Testis (tissue), 2 donors: ENCODE measurements around the gene RASA3.

Experiments
- CTCF ChIP-seq, 3 experiments: fragments of 450-650 bp in 2 of 3; fragments of 200-600 bp in 1 of 3; sonication (generic) in 1 of 3; IDR thresholded peaks; one replicate each; pipeline ENCODE4 v1.5.1; 2016 to 2019; ENCODE audit warnings: antibody characterized with exemption in 3 of 3, mild to moderate bottlenecking in 2 of 3, moderate library complexity in 1 of 3
- POLR2A ChIP-seq: fragments of 450-650 bp; IDR thresholded peaks from one replicate; pipeline ENCODE4 v1.6.1; 2017; ENCODE audit warnings: antibody characterized with exemption, mild to moderate bottlenecking, moderate library complexity

- no peak for TF ChIP-seq POLR2A
- no peak for TF ChIP-seq CTCF (IDR thresholded peaks at IDR 0.05)
Observed at GRCh38 chr13:113954046-113954835, 178.2 kb downstream of the RASA3 start.
